OCI-LY1 (cell line): ENCODE results near the gene YIPF5.
A peak's percentile ranks its signal among the peaks of the same experiment; 100 is the strongest.

Experiments
- H2AFZ ChIP-seq: fragments of 200-600 bp; sonication (generic), shearing (Covaris generic); 2 replicates; pipeline ENCODE4 v1.6.0; 2014; ENCODE audit warnings: antibody characterized with exemption, mild to moderate bottlenecking, low read length
- H3F3A ChIP-seq: fragments of 200-600 bp; sonication (generic), shearing (Covaris generic); 2 replicates; pipeline ENCODE4 v1.6.0; 2014; ENCODE audit warnings: mild to moderate bottlenecking, antibody characterized with exemption, low read length, moderate library complexity; ENCODE audit not compliant: insufficient read depth
- H3K27ac ChIP-seq: fragments of 200-600 bp; sonication (generic); 2 replicates; pipeline ENCODE4 v1.5.1; 2014; ENCODE audit warnings: low read length, mixed run types, mild to moderate bottlenecking, low read depth; ENCODE audit not compliant: poor library complexity, severe bottlenecking
- H3K27me3 ChIP-seq: fragments of 200-600 bp; sonication (generic); 2 replicates; pipeline ENCODE4 v1.6.0; 2014; ENCODE audit warnings: antibody characterized with exemption, mild to moderate bottlenecking, low read length, moderate library complexity; ENCODE audit not compliant: insufficient read depth
- H3K36me3 ChIP-seq: fragments of 200-600 bp; sonication (generic); 2 replicates; pipeline ENCODE4 v1.6.1; 2014; ENCODE audit warnings: mild to moderate bottlenecking, antibody characterized with exemption, low read length, moderate library complexity, mixed read lengths; ENCODE audit not compliant: insufficient read depth
- H3K4me1 ChIP-seq: fragments of 200-600 bp; sonication (generic); 2 replicates; pipeline ENCODE4 v1.5.1; 2014; ENCODE audit warnings: mild to moderate bottlenecking, low read length, moderate library complexity; ENCODE audit not compliant: insufficient read depth, severe bottlenecking
- H3K4me2 ChIP-seq: fragments of 200-600 bp; sonication (generic), shearing (Covaris generic); 2 replicates; pipeline ENCODE4 v1.6.1; 2014; ENCODE audit warnings: low read length
- H3K4me3 ChIP-seq: fragments of 200-600 bp; sonication (generic); 2 replicates; pipeline ENCODE4 v1.5.1; 2014; ENCODE audit warnings: low read length, low read depth, mild to moderate bottlenecking, mixed read lengths; ENCODE audit not compliant: poor library complexity, severe bottlenecking
- H3K79me2 ChIP-seq: fragments of 200-600 bp; shearing (Covaris generic); 2 replicates; pipeline ENCODE4 v1.6.1; 2016; ENCODE audit warnings: mixed run types, low read length, mixed read lengths; ENCODE audit not compliant: insufficient read depth
- H3K9ac ChIP-seq: fragments of 200-600 bp; sonication (generic), shearing (Covaris generic); 2 replicates; pipeline ENCODE4 v1.6.1; 2014; ENCODE audit warnings: mild to moderate bottlenecking, low read length, mixed read lengths
- H3K9me2 ChIP-seq: fragments of 200-600 bp; sonication (generic), shearing (Covaris generic); 2 replicates; pipeline ENCODE4 v1.6.1; 2014; ENCODE audit warnings: low read depth, mild to moderate bottlenecking, low read length, mixed read lengths
- H3K9me3 ChIP-seq: fragments of 200-600 bp; shearing (Covaris generic); 2 replicates; pipeline ENCODE4 v1.6.1; 2014; ENCODE audit warnings: low read length, mixed read lengths
- H4K20me1 ChIP-seq: fragments of 200-600 bp; sonication (generic), shearing (Covaris generic); 2 replicates; pipeline ENCODE4 v1.6.0; 2016; ENCODE audit warnings: mild to moderate bottlenecking, low read length; ENCODE audit not compliant: insufficient read depth
- CTCF ChIP-seq: fragments of 200-600 bp; sonication (generic), shearing (Covaris generic); IDR thresholded peaks from 2 replicates; pipeline ENCODE4 v1.5.1; 2017; ENCODE audit warnings: mild to moderate bottlenecking, antibody characterized with exemption, low read length, moderate library complexity, mixed read lengths
- EZH2 ChIP-seq: fragments of 200-600 bp; sonication (generic), shearing (Covaris generic); IDR thresholded peaks from 2 replicates; pipeline ENCODE4 v1.8.0; 2017; ENCODE audit warnings: borderline replicate concordance, mixed run types, mild to moderate bottlenecking, antibody characterized with exemption, low read length, moderate library complexity, mixed read lengths

YIPF5 gene

GRCh38 chr5:144169904-144170275 lies 569 bp downstream of the YIPF5 start:
- Histone ChIP-seq H3K36me3 (peaks cover 34% of the 10 kb centered on the region), H3K4me3 (peak overlapping the region; percentile 87), H3K27me3 (no peaks in the 10 kb centered on the region), H3K79me2 (peaks cover 21% of the 10 kb centered on the region), H4K20me1 (no peaks in the 10 kb centered on the region), H3K9me3 (no peaks in the 10 kb centered on the region), H3K27ac (no peak overlapping the region), H3K4me2 (peak overlapping the region; percentile 85), H3K9me2 (no peaks in the 10 kb centered on the region), H3K9ac (peak overlapping the region; percentile 70), H2AFZ (no peak overlapping the region), H3K4me1 (peaks cover 26% of the 10 kb centered on the region), H3F3A (no peaks in the 10 kb centered on the region)
- TF ChIP-seq CTCF (no peak), EZH2 (no peak)

- Histone ChIP-seq H4K20me1 (no peaks in the 10 kb centered on the region), H3K27me3 (no peaks in the 10 kb centered on the region), H3K79me2 (peaks cover 21% of the 10 kb centered on the region), H3K36me3 (peaks cover 52% of the 10 kb centered on the region), H3K9ac (no peak overlapping the region), H2AFZ (no peak overlapping the region), H3K4me1 (peaks cover 26% of the 10 kb centered on the region), H3K9me3 (no peaks in the 10 kb centered on the region), H3K4me2 (no peak overlapping the region), H3K27ac (no peak overlapping the region), H3K4me3 (no peak overlapping the region), H3F3A (no peaks in the 10 kb centered on the region), H3K9me2 (no peaks in the 10 kb centered on the region)
- TF ChIP-seq EZH2 (no peak), CTCF (no peak)
Observed at GRCh38 chr5:144167998-144168397, 2.5 kb downstream of the YIPF5 start.

- TF ChIP-seq EZH2 (no peak), CTCF (no peak)
- H3F3A ChIP-seq = no peaks in the 10 kb centered on the region
- H3K36me3 ChIP-seq = peaks cover 65% of the 10 kb centered on the region
- H3K9me2 ChIP-seq = no peaks in the 10 kb centered on the region
- no peak overlapping the region for H2AFZ ChIP-seq
- no peaks in the 10 kb centered on the region for H3K9me3 ChIP-seq
- H3K4me2 ChIP-seq = no peak overlapping the region
- H4K20me1 ChIP-seq = no peaks in the 10 kb centered on the region
- H3K9ac ChIP-seq = no peak overlapping the region
- H3K79me2 ChIP-seq = peaks cover 21% of the 10 kb centered on the region
- H3K27ac ChIP-seq = no peak overlapping the region
- no peak overlapping the region for H3K4me3 ChIP-seq
- H3K4me1 ChIP-seq = peaks cover 26% of the 10 kb centered on the region
- H3K27me3 ChIP-seq = no peaks in the 10 kb centered on the region
Observed at GRCh38 chr5:144166696-144167095, 3.8 kb downstream of the YIPF5 start.
